ENCODE results near the gene OCRL.
"Not testable (repeated sequence)": the region's sequence is repeated elsewhere in the genome, so short reads cannot be mapped to it uniquely, and the experiment has no call there.

The OCRL gene

GRCh38 chrX:129557844-129558480, 17.9 kb downstream of the OCRL start:
- in situ Hi-C loops (cut with HindIII; ENCODE audit: low pct_ligation_motif_present, low sequenced_read_pairs): no loop called here
- Histone ChIP-seq H3K4me3 (ENCODE audit: low read depth, low read length) (no peak overlapping the region), H3K36me3 (replicated peaks) (peaks cover 4% of the 10 kb centered on the region), H3K27ac (no peak overlapping the region), H3K27me3 (replicated peaks) (no peaks in the 10 kb centered on the region)
- no peak for TF ChIP-seq CTCF (IDR thresholded peaks at IDR 0.05; ENCODE audit: low read depth, low read length, missing control alignments)
- DNase-seq: peak; percentile 7

DNA sequence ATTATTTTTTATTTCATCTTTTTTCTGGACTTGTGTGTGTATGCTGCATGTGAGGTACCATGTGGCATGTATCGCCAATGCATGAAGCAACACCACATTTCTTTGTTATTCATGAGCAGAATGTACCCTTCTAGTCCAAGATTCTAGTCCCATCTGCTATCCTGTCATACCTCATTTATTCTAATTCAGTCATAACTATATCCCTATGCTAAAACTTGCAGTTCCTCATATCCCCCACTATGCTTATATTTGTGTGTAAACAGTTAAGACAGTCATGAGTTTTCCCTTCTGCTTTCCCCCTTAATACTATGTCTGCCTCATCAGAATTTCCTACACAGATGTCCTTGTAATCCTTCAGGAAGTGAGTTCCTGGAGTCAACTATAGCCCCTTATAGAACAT, 19.7 kb downstream of the OCRL start:
- no peak overlapping the region for H3K4me3 ChIP-seq (ENCODE audit: low read depth, low read length)
- peaks cover 4% of the 10 kb centered on the region for H3K36me3 ChIP-seq (replicated peaks)
- H3K27ac ChIP-seq: no peak overlapping the region
- no peak for DNase-seq
- in situ Hi-C loops (cut with HindIII; ENCODE audit: low pct_ligation_motif_present, low sequenced_read_pairs): no loop called here
- H3K27me3 ChIP-seq (replicated peaks): no peaks in the 10 kb centered on the region
- TF ChIP-seq CTCF (IDR thresholded peaks at IDR 0.05; ENCODE audit: low read depth, low read length, missing control alignments): no peak

DNA sequence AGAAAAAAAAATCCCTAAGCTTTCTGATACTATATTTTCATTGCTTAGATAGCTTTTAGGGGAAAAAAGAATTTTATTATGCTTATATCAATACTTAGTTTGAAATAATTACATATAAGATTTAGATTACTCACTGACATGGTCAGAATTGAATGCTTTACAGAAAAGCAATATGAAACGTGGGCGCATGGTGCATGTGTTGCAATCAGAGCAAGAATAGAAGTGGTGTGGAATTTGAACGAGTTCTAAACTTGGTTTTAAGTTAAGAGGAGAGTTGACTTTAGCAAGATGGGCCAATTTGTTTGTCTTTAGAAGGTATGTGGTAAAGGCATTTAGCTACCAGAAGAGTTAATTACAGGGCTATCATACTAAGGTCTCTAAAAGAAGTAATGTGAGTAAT, 21.4 kb downstream of the OCRL start:
- H3K27me3 ChIP-seq (replicated peaks): no peaks in the 10 kb centered on the region
- no peak for TF ChIP-seq CTCF (IDR thresholded peaks at IDR 0.05; ENCODE audit: low read depth, low read length, missing control alignments)
- H3K27ac ChIP-seq: no peak overlapping the region
- in situ Hi-C loops (cut with HindIII; ENCODE audit: low pct_ligation_motif_present, low sequenced_read_pairs): no loop called here
- DNase-seq: no peak
- H3K36me3 ChIP-seq (replicated peaks): peaks cover 4% of the 10 kb centered on the region
- H3K4me3 ChIP-seq (ENCODE audit: low read depth, low read length): no peak overlapping the region

DNA sequence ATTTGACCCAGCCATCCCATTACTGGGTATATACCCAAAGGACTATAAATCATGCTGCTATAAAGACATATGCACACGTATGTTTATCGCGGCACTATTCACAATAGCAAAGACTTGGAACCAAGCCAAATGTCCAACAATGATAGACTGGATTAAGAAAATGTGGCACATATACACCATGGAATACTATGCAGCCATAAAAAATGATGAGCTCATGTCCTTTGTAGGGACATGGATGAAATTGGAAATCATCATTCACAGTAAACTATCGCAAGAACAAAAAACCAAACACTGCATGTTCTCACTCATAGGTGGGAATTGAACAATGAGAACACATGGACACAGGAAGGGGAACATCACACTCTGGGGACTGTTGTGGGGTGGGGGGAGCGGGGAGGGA, 24.3 kb downstream of the OCRL start:
- H3K27ac ChIP-seq; H3K4me3 ChIP-seq (ENCODE audit: low read depth, low read length); DNase-seq; in situ Hi-C loops (cut with HindIII; ENCODE audit: low pct_ligation_motif_present, low sequenced_read_pairs); H3K36me3 ChIP-seq (replicated peaks); H3K27me3 ChIP-seq (replicated peaks): not testable (repeated sequence)

DNA sequence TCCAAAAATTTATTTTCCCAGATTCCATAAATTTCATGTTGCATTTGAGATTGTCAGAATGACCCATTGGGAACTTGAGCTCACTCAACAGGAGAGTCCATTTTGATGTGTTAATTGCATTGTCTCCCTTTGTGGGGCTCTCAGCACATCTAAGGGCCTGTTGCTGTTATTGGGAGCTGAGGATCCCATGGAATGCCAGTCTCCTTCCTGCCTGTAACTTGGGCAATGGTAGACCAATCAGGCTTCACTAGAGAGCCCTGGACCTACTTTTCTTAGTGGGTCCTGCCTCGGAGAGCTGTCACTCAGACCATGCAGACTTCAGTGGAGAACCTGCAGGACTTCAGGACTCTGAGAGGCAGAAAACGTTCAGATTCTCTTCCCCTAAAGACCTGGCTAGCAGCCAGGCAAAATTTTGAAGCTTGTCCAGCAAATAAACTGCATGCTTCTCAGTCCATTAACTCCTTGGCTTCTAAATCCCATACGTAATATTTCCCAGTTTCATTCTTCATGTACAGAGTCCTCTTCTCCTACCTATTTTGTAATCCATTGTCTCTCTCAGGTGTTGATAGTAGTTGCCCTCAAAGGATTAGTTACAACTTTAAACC, 25.1 kb downstream of the OCRL start:
- DNase-seq: no peak
- Histone ChIP-seq H3K36me3 (replicated peaks) (no peaks in the 10 kb centered on the region), H3K27me3 (replicated peaks) (no peaks in the 10 kb centered on the region), H3K27ac (no peak overlapping the region), H3K4me3 (ENCODE audit: low read depth, low read length) (no peak overlapping the region)
- in situ Hi-C loops (cut with HindIII; ENCODE audit: low pct_ligation_motif_present, low sequenced_read_pairs): no loop called here
- no peak for TF ChIP-seq CTCF (IDR thresholded peaks at IDR 0.05; ENCODE audit: low read depth, low read length, missing control alignments)

DNA sequence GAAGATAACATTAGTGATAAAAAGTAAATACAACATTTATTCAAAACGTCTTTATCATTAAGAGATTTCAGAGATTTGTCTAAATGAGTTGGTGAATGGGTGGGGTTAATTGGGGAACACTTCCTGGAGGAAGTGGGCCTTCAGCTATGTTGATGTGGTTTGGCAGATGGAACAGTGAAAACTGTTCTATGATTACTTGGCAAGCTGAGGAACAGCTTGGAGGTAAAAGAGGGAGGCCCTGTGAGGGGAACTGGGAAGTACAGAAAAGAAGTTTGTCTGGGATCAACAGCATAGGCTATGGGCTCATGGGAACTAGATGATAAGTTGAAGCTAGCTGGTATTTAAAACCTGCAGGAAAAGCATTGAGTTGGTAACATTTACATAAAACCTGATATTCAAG, 26.0 kb downstream of the OCRL start:
- H3K4me3 ChIP-seq (ENCODE audit: low read depth, low read length): no peak overlapping the region
- DNase-seq: no peak
- TF ChIP-seq CTCF (IDR thresholded peaks at IDR 0.05; ENCODE audit: low read depth, low read length, missing control alignments): no peak
- in situ Hi-C loops (cut with HindIII; ENCODE audit: low pct_ligation_motif_present, low sequenced_read_pairs): no loop called here
- no peak overlapping the region for H3K27ac ChIP-seq
- no peaks in the 10 kb centered on the region for H3K36me3 ChIP-seq (replicated peaks)
- H3K27me3 ChIP-seq (replicated peaks): no peaks in the 10 kb centered on the region
